PFSK-1 (cell line): ENCODE results near the gene SPDYE3.

ENCODE experiments used
- FOXP2 ChIP-seq: optimal IDR thresholded peaks from 2 replicates; pipeline ENCODE3; 2011; ENCODE audit warnings: borderline replicate concordance, control low read depth, inconsistent platforms; ENCODE audit not compliant: insufficient read depth; ENCODE audit errors: extremely low read length, extremely low read depth
- POLR2AphosphoS5 ChIP-seq: IDR thresholded peaks from 2 replicates; pipeline ENCODE4 v1.6.1; 2012; ENCODE audit warnings: low read depth, mild to moderate bottlenecking, control low read depth, low read length, moderate library complexity
- SIN3A ChIP-seq: IDR thresholded peaks from 2 replicates; pipeline ENCODE4 v1.6.1; 2012; ENCODE audit warnings: mild to moderate bottlenecking, low read length, moderate library complexity, borderline replicate concordance; ENCODE audit not compliant: insufficient read depth
- TAF1 ChIP-seq: IDR thresholded peaks from 2 replicates; pipeline ENCODE4 v1.6.1; 2012; ENCODE audit warnings: low read length, control low read depth, borderline replicate concordance; ENCODE audit not compliant: insufficient read depth
- TF ChIP-seq, protein P1 (sequence below), 2 experiments: IDR thresholded peaks; 2 replicates each; pipeline versions ENCODE4 v1.6.1 to v1.8.0; 2011 to 2012; ENCODE audit warnings: low read depth in 2 of 2, low read length in 2 of 2, control low read depth in 1 of 2, inconsistent platforms in 1 of 2, mild to moderate bottlenecking in 1 of 2, moderate library complexity in 1 of 2; ENCODE audit not compliant: insufficient read depth in 1 of 2

DNA sequence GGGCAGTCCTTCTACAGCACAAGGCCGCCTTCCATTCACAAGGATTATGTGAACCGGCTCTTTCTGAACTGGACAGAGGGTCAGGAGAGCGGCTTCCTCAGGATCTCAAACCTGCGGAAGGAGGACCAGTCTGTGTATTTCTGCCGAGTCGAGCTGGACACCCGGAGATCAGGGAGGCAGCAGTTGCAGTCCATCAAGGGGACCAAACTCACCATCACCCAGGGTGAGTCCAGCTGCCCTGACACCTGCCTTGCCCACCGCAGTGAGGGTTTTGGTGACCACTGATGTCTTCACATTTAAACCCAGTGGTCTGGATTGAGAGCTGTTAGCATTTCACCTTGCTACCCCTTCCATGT lies 51.3 kb downstream of the SPDYE3 start:
- no peak for TF ChIP-seq TAF1
- TF ChIP-seq, protein P1, sequence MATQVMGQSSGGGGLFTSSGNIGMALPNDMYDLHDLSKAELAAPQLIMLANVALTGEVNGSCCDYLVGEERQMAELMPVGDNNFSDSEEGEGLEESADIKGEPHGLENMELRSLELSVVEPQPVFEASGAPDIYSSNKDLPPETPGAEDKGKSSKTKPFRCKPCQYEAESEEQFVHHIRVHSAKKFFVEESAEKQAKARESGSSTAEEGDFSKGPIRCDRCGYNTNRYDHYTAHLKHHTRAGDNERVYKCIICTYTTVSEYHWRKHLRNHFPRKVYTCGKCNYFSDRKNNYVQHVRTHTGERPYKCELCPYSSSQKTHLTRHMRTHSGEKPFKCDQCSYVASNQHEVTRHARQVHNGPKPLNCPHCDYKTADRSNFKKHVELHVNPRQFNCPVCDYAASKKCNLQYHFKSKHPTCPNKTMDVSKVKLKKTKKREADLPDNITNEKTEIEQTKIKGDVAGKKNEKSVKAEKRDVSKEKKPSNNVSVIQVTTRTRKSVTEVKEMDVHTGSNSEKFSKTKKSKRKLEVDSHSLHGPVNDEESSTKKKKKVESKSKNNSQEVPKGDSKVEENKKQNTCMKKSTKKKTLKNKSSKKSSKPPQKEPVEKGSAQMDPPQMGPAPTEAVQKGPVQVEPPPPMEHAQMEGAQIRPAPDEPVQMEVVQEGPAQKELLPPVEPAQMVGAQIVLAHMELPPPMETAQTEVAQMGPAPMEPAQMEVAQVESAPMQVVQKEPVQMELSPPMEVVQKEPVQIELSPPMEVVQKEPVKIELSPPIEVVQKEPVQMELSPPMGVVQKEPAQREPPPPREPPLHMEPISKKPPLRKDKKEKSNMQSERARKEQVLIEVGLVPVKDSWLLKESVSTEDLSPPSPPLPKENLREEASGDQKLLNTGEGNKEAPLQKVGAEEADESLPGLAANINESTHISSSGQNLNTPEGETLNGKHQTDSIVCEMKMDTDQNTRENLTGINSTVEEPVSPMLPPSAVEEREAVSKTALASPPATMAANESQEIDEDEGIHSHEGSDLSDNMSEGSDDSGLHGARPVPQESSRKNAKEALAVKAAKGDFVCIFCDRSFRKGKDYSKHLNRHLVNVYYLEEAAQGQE (IDR thresholded peaks at IDR 0.05; ENCODE audit: insufficient read depth in 1 of 2, low read depth in 2 of 2, low read length in 2 of 2), result no peak
- TF ChIP-seq POLR2AphosphoS5, result no peak
- no peak for TF ChIP-seq SIN3A
- no peak for TF ChIP-seq FOXP2
